HEK293T (cell line): Measurements from ENCODE around the gene GNL3L.

ENCODE experiments used
- ARNT ChIP-seq: fragments of 450-650 bp; IDR thresholded peaks from 2 replicates; pipeline ENCODE4 v1.6.1; 2017; ENCODE audit warnings: mild to moderate bottlenecking
- BHLHE40 ChIP-seq: fragments of 450-650 bp; IDR thresholded peaks from 2 replicates; pipeline ENCODE4 v1.6.1; 2016; ENCODE audit warnings: mild to moderate bottlenecking, moderate library complexity, borderline replicate concordance
- CTBP1 ChIP-seq: fragments of 450-650 bp; IDR thresholded peaks from 2 replicates; pipeline ENCODE4 v1.6.1; 2016; ENCODE audit warnings: borderline replicate concordance
- ELF4 ChIP-seq: fragments of 450-650 bp; IDR thresholded peaks from 2 replicates; pipeline ENCODE4 v1.6.1; 2017; ENCODE audit warnings: antibody characterized with exemption
- FOXK2 ChIP-seq: fragments of 450-650 bp; IDR thresholded peaks from 2 replicates; pipeline ENCODE4 v1.6.1; 2016; ENCODE audit warnings: mild to moderate bottlenecking
- FOXM1 ChIP-seq: fragments of 450-650 bp; IDR thresholded peaks from 2 replicates; pipeline ENCODE4 v1.6.1; 2017; ENCODE audit warnings: mild to moderate bottlenecking, borderline replicate concordance
- HDGF ChIP-seq: fragments of 450-650 bp; IDR thresholded peaks from 2 replicates; pipeline ENCODE4 v1.6.1; 2017; ENCODE audit warnings: antibody characterized with exemption, borderline replicate concordance
- SP1 ChIP-seq: fragments of 450-650 bp; IDR thresholded peaks from 2 replicates; pipeline ENCODE4 v1.6.1; 2017
- SUZ12 ChIP-seq: fragments of 450-650 bp; IDR thresholded peaks from 2 replicates; pipeline ENCODE4 v1.6.1; 2016; ENCODE audit warnings: mild to moderate bottlenecking
- TARDBP ChIP-seq: fragments of 450-650 bp; IDR thresholded peaks from 2 replicates; pipeline ENCODE4 v1.6.1; 2016
- TF ChIP-seq, protein P1 (sequence below): fragments of 450-650 bp; IDR thresholded peaks from 2 replicates; pipeline ENCODE4 v1.6.1; 2016

DNA sequence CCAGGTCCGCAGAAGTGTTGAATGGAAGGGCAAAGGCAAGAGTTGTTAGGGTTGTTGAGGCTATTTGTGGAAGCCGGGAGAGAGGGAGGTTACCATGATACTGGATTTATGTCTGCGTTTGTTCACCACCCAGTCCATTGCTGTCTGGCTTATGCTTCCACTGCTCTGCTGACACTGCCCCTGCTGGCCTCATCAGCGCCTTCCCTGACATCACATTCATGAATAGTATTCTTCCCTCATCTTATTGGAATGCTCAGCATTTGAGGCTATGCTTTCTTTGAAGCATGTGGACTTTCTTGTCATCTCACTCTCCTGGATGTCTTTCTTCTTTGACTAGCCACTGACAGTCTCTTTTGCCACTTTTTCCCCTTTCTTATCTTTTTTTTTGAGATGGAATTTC is 10.3 kb downstream of the GNL3L start:
- TF ChIP-seq HDGF (no peak), BHLHE40 (no peak), FOXM1 (no peak), CTBP1 (no peak), TARDBP (no peak), SUZ12 (no peak), ARNT (no peak), ELF4 (no peak), SP1 (no peak), FOXK2 (no peak)
- TF ChIP-seq, protein P1, sequence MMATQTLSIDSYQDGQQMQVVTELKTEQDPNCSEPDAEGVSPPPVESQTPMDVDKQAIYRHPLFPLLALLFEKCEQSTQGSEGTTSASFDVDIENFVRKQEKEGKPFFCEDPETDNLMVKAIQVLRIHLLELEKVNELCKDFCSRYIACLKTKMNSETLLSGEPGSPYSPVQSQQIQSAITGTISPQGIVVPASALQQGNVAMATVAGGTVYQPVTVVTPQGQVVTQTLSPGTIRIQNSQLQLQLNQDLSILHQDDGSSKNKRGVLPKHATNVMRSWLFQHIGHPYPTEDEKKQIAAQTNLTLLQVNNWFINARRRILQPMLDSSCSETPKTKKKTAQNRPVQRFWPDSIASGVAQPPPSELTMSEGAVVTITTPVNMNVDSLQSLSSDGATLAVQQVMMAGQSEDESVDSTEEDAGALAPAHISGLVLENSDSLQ, result no peak
